Body of pancreas (tissue), 4 donors: ENCODE measurements around the gene DHX34.

ENCODE experiments used
- CTCF ChIP-seq, 7 experiments: fragments of 450-650 bp in 4 of 7; fragments of 200-600 bp in 3 of 7; sonication (generic) in 3 of 7; IDR thresholded peaks; one replicate each; pipeline ENCODE4 v1.5.1; 2016 to 2019; ENCODE audit warnings: antibody characterized with exemption in 7 of 7
- POLR2A ChIP-seq, 3 donors: fragments of 450-650 bp; IDR thresholded peaks; one replicate each; pipeline ENCODE4 v1.6.1; 2016; ENCODE audit warnings: antibody characterized with exemption in 3 of 3, mild to moderate bottlenecking in 2 of 3

DNA sequence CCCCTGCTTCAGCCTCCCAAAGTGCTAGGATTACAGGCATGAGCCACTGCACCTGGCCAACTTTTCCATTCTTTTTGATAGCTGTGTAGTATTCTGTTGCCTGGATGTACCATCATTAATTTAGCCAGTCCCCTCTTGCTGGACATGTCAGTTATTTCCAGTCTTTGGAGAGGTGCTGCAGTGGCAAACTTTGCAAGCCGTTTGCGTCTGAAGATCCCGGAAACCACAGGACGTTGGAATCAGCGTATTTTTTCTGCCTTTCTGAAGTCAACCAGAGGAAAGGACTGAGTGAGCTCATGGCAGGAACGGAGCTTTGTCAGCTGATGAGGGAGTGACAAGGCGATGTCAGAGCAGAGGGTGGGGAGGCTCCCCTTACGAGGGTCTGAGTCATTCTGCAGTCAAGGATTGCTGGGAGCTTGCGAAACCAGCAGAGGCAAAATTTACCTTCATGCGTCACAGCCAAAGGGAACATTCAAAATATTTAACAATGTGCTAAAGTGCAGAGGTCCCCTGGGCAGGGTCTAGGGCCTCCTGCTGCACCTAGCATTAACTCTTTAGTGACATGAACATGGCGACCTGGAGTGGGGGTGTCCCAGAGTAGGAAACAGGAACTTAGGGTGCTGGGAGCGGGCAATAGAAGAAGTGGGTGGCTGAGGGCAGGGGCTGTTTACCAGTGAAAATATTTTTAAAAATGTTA lies 33.8 kb upstream of the DHX34 start:
- no peak for TF ChIP-seq CTCF (IDR thresholded peaks at IDR 0.05)
- no peak for TF ChIP-seq POLR2A (IDR thresholded peaks at IDR 0.05)
